ENCODE results near the gene ATXN2. TPM values are rescaled to one million over a fixed set of nuclear protein-coding genes. Genes with fewer than 3 reads are reported as not detected.
"Not testable (repeated sequence)": the region's sequence is repeated elsewhere in the genome, so short reads cannot be mapped to it uniquely, and the experiment has no call there.

The ATXN2 gene
- total RNA-seq, 3 donors from 2014 or later: 36.6 to 66.2 (median 64.0) TPM

GRCh38 chr12:111462210-111462769, 136.8 kb downstream of the ATXN2 start:
- no peak for DNase-seq (ENCODE audit: low spot score in 2 of 2)

GRCh38 chr12:111460111-111460510, 139.0 kb downstream of the ATXN2 start:
- H3K27me3 ChIP-seq; H3K27ac ChIP-seq; H3K36me3 ChIP-seq; intact Hi-C loops (cut with DNase I; ENCODE audit: low total_unique reads); H3K4me3 ChIP-seq; H3K4me1 ChIP-seq; H3K9me3 ChIP-seq; DNase-seq (ENCODE audit: low spot score in 2 of 2): not testable (repeated sequence)

More at GRCh38 chr12:111462210-111462769, 136.8 kb downstream of the ATXN2 start:
- no peaks in the 10 kb centered on the region for H3K36me3 ChIP-seq
- intact Hi-C loops (cut with DNase I; ENCODE audit: low total_unique reads): no loop called here
- H3K27ac ChIP-seq: no peak overlapping the region
- no peak overlapping the region for H3K4me3 ChIP-seq
- TF ChIP-seq CTCF (IDR thresholded peaks at IDR 0.05): no peak
- H3K4me1 ChIP-seq: no peaks in the 10 kb centered on the region
- no peaks in the 10 kb centered on the region for H3K27me3 ChIP-seq
- H3K9me3 ChIP-seq: no peaks in the 10 kb centered on the region

- H3K27me3 ChIP-seq: no peaks in the 10 kb centered on the region
- H3K4me1 ChIP-seq: no peaks in the 10 kb centered on the region
- H3K27ac ChIP-seq: no peak overlapping the region
- TF ChIP-seq POLR2AphosphoS5 (IDR thresholded peaks at IDR 0.05): no peak
- TF ChIP-seq POLR2A (IDR thresholded peaks at IDR 0.05): no peak
- no peak for TF ChIP-seq CTCF (IDR thresholded peaks at IDR 0.05)
- no peaks in the 10 kb centered on the region for H3K9me3 ChIP-seq
- peaks cover 9% of the 10 kb centered on the region for H3K36me3 ChIP-seq
- H3K4me3 ChIP-seq: no peak overlapping the region
- peak in 1 of 2 donors; percentile 8 for DNase-seq (ENCODE audit: low spot score in 2 of 2)
- intact Hi-C loops (cut with DNase I; ENCODE audit: low total_unique reads): no loop called here
These were observed 140.5 kb downstream of the ATXN2 start for GRCh38 chr12:111458546-111459172.

- Histone ChIP-seq H3K27me3 (no peaks in the 10 kb centered on the region), H3K4me3 (no peak overlapping the region), H3K9me3 (no peaks in the 10 kb centered on the region), H3K36me3 (peaks cover 9% of the 10 kb centered on the region), H3K27ac (no peak overlapping the region), H3K4me1 (no peaks in the 10 kb centered on the region)
- peak in 1 of 2 donors; percentile 14 for DNase-seq (ENCODE audit: low spot score in 2 of 2)
- TF ChIP-seq POLR2A (IDR thresholded peaks at IDR 0.05) (no peak), CTCF (IDR thresholded peaks at IDR 0.05) (no peak), POLR2AphosphoS5 (IDR thresholded peaks at IDR 0.05) (no peak)
- intact Hi-C loops (cut with DNase I; ENCODE audit: low total_unique reads): no loop called here
These were observed 141.5 kb downstream of the ATXN2 start for GRCh38 chr12:111457577-111457976.

GRCh38 chr12:111457071-111457470, 142.0 kb downstream of the ATXN2 start:
- TF ChIP-seq POLR2A (IDR thresholded peaks at IDR 0.05) (no peak), CTCF (IDR thresholded peaks at IDR 0.05) (no peak), POLR2AphosphoS5 (IDR thresholded peaks at IDR 0.05) (no peak)
- Histone ChIP-seq H3K4me1 (no peaks in the 10 kb centered on the region), H3K9me3 (no peaks in the 10 kb centered on the region), H3K36me3 (peaks cover 9% of the 10 kb centered on the region), H3K27ac (no peak overlapping the region), H3K27me3 (no peaks in the 10 kb centered on the region), H3K4me3 (no peak overlapping the region)
- peak in 1 of 2 donors; percentile 11 for DNase-seq (ENCODE audit: low spot score in 2 of 2)
- intact Hi-C loops (cut with DNase I; ENCODE audit: low total_unique reads): no loop called here

Data from breast epithelium (tissue), 4 donors.